ENCODE results near the gene CELF4.

DNA sequence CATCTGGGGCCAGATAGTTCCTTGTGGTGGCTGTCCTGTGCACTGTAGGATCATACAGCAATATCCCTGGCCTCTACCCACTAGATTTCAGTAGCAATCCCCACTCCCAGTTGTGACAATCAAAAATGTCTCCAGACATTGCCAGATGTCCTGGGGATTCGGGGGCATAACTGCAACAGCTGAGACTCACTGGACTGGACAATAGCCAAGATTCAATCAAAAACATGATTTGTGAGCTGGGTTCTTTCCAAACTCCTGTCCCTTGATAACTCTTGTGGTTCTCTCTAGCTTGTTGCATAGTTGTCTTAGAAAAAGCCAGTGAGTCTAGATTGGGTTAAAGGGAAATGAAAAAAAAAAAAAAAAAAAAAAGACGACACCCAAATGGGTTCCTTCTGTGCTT, 293.4 kb downstream of the CELF4 start:
- TF ChIP-seq POLR2A (IDR thresholded peaks at IDR 0.05) (no peak), EP300 (IDR thresholded peaks at IDR 0.05) (no peak)
- TF ChIP-seq, protein P1, sequence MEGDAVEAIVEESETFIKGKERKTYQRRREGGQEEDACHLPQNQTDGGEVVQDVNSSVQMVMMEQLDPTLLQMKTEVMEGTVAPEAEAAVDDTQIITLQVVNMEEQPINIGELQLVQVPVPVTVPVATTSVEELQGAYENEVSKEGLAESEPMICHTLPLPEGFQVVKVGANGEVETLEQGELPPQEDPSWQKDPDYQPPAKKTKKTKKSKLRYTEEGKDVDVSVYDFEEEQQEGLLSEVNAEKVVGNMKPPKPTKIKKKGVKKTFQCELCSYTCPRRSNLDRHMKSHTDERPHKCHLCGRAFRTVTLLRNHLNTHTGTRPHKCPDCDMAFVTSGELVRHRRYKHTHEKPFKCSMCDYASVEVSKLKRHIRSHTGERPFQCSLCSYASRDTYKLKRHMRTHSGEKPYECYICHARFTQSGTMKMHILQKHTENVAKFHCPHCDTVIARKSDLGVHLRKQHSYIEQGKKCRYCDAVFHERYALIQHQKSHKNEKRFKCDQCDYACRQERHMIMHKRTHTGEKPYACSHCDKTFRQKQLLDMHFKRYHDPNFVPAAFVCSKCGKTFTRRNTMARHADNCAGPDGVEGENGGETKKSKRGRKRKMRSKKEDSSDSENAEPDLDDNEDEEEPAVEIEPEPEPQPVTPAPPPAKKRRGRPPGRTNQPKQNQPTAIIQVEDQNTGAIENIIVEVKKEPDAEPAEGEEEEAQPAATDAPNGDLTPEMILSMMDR (IDR thresholded peaks at IDR 0.05), result no peak
